Vagina (tissue), 2 donors: ENCODE results near the gene HPN.

Source experiments
- CTCF ChIP-seq, 3 experiments: fragments of 450-650 bp in 2 of 3; fragments of 200-600 bp in 1 of 3; sonication (generic) in 1 of 3; IDR thresholded peaks; one replicate each; pipeline ENCODE4 v1.5.1; 2017 to 2019; ENCODE audit warnings: antibody characterized with exemption in 3 of 3, mild to moderate bottlenecking in 2 of 3, moderate library complexity in 2 of 3
- POLR2AphosphoS5 ChIP-seq, 2 donors: sonication (generic); formaldehyde crosslinking; IDR thresholded peaks; one replicate each; pipeline ENCODE4 v1.9.0; 2017; ENCODE audit warnings: antibody characterized with exemption in 2 of 2, mild to moderate bottlenecking in 2 of 2, low read depth in 1 of 2; ENCODE audit not compliant: insufficient read depth in 1 of 2

- TF ChIP-seq CTCF (IDR thresholded peaks at IDR 0.05) (no peak), POLR2AphosphoS5 (IDR thresholded peaks at IDR 0.05; ENCODE audit: insufficient read depth in 1 of 2, low read depth in 1 of 2) (no peak)
Measured at GRCh38 chr19:35087393-35087792, 45.9 kb downstream of the HPN start.
